Measurements from ENCODE around the gene ZNF213.
A peak's percentile ranks its signal among the peaks of the same experiment; 100 is the strongest.
"Not testable (repeated sequence)": the region's sequence is repeated elsewhere in the genome, so short reads cannot be mapped to it uniquely, and the experiment has no call there.

Gene ZNF213

DNA sequence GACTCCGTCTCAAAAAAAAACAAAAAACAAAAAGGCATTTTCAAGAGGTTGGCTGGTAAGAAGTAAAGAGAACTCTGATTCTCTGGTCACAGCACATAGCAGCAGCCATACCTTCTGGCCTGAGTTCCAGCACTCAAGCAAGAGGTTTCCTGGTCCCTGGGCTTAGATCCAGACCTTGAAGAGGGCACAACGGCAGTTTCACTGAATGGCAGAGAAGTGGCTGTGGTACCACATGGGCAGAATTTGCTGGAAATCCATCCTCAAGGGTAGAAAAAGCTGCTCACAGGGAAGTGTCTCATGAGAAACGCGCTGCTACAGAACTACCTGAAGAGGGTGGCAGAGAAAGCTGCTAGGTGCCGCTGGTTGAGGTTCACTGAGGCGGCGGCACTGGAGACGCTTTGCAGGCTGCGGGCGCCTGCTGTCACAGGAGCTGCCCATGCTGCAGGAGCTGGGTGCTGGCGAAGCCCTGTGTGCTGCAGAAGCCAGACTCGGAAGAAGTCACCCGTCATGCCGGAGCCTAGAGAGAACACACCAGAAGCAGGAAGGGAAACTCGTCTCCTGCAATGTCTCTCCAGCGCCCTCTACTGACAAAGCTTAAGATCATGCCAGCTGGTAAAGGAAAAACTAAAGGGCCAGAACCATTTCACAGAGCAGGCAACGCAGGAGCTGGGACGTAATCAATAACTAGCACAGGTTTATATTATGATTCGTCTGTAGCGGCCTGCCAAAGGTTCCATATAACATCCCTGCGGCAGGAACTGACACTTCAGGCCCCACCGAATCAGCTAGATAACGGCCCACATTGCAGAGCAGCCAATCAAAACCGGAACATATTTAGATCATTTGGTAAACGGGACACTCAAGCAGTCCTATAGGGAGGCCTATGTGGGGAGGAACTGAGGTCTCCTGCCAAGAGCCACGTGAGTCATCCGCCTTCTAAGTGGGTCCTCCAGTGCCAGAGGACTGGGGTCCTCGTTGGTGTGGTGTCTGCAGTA lies 5.4 kb upstream of the ZNF213 start:
- DNase-seq, result peak; percentile 69 to 76

DNA sequence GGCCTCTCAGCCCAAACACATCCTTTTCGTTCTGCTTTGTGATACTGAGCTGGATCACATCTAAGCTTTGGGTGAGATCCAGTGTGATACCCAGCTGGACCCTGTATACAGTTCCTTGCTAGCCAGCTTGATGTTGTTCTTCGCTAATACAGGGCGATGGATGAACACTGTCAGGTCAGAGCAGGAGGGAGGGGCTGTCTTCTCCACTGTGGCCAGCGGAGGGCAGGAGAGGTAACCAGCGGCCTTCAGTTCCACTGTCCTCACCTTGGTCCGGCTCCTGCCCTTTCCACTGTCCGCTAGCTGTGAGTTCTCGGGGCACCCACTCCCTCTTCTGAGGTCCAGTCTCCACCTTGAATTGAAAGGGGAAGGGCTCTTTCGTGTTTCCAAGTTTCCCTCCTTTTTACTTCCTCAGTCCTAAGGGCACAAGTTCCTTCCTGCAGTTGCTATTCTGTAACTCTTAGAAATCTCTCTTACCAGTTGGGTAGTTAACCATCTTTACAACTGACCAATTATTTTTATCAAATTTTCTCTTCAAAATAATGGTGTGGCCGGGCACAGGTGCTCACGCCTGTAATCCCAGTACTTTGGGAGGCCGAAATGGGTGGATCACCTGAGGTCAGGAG lies 3.0 kb upstream of the ZNF213 start:
- peak in 1 of 2 experiments; percentile 26 for DNase-seq

DNA sequence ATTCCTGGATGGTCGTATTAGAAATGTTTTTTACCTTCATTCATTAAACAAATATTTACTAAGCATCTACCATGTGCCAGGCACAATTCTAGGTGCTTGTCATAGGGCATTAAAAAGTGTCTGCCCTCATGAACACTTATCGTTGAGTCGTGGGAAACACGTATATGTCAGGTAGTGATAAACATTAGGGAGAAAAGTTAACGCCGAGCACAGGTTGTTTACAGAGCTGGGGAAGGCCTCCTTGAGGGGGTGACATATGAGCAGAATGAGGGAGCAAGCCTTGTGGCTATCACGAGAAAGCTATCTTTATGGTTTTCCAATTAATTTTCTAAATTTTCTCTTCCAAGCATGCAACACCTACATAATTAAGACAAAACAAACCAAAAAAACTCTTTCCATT lies 985 bp upstream of the ZNF213 start:
- DNase-seq, result no peak

DNA sequence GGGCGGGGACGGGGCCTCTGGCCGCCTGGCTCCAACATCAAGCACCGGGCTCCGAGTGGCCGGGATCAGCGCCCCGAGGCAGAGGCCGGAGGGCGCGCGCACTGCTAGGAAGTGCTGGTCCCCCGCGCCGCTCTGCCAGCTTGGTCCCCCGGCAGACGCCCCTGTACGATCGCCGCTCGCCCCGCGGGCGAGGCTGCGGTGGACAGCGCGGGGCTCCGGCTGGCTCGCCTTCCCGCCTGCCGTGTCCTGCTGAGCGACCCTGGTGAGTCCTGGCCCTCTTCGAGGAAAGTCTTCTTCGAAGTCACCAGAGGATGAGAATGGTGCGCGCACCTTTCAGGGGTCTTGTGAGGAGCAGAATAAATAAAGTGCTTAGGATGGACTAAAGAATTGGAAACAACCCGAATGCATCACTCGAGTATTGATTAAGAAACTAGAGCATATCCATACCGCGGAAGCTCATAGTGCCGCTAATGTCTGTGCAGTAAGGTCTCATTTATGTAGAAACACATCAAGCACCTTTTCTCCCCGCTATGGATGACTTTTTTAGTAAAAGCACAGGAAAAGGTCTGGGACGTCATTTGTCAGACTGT lies 392 bp downstream of the ZNF213 start:
- DNase-seq, result no peak

DNA sequence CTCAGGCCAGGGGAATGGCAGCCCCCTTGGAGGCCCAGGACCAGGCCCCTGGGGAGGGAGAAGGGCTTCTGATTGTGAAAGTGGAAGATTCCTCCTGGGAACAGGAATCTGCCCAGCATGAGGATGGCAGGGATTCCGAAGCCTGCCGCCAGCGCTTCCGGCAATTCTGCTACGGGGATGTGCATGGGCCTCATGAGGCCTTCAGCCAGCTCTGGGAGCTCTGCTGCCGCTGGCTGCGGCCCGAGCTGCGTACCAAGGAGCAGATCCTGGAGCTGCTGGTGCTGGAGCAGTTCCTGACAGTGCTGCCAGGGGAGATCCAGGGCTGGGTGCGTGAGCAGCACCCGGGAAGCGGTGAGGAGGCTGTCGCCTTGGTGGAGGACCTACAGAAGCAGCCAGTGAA lies 2.4 kb downstream of the ZNF213 start:
- no peak for DNase-seq

DNA sequence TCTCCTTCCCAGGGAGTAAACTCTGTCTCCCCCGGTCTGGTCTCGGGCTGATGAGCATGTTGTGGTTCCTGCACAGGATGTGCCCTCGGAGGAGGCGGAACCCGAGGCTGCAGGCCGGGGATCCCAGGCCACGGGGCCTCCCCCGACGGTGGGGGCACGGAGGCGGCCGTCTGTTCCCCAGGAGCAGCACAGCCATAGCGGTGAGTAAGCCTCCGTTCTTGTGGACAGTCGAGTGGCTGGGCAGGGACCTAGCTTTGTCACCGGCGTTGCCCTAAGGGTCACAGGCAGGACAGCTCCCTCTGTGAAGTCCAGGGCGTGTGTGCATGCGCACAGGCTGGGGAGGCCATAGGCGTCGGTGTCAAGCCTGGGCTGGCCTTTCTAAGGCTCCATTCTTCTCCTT lies 3.5 kb downstream of the ZNF213 start:
- no peak for DNase-seq

DNA sequence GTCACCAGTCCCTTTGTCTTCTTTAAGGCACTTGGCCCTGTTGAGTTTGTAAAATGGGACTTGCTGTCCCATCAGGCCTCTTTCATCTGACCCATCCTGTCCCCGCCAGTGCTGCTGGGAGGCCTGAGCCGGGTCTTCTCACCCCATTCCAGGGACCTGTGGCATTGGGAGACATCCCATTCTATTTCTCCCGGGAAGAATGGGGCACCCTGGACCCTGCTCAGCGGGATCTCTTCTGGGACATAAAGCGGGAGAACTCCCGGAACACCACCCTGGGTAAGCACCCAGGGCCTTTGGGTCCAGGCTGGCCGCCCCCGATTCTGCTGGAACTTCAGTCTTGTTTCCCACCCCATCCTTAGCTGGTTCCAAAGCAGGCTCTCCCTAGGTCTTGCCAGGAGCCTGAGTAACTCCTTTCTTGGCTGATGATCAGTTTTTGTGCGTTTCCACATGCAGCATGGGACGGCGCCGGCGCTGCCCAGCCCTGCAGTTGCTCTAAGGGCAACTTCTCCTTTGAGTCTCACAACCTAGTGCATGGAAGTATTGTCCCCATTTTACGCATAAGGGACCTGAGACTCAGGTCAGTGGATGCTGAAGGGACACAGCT lies 4.1 kb downstream of the ZNF213 start:
- no peak for DNase-seq

DNA sequence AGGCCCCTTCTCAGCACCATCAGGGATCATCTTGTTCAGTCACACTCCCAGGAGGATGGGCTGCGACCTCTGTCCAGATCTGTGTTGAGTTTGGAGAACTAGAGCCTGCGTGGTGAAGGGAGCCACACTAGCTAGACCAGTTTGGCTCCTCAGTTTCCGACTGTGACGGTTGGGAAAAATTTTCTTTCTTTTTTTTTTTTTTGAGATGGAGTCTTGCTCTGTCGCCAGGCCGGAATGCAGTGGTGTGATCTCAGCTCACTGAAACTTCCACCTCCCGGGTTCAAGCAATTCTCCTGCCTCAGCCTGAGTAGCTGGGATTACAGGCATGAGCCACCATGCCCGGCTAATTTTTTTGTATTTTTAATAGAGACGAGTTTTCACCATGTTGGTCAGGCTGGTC lies 4.7 kb downstream of the ZNF213 start:
- DNase-seq, result not testable (repeated sequence)

DNA sequence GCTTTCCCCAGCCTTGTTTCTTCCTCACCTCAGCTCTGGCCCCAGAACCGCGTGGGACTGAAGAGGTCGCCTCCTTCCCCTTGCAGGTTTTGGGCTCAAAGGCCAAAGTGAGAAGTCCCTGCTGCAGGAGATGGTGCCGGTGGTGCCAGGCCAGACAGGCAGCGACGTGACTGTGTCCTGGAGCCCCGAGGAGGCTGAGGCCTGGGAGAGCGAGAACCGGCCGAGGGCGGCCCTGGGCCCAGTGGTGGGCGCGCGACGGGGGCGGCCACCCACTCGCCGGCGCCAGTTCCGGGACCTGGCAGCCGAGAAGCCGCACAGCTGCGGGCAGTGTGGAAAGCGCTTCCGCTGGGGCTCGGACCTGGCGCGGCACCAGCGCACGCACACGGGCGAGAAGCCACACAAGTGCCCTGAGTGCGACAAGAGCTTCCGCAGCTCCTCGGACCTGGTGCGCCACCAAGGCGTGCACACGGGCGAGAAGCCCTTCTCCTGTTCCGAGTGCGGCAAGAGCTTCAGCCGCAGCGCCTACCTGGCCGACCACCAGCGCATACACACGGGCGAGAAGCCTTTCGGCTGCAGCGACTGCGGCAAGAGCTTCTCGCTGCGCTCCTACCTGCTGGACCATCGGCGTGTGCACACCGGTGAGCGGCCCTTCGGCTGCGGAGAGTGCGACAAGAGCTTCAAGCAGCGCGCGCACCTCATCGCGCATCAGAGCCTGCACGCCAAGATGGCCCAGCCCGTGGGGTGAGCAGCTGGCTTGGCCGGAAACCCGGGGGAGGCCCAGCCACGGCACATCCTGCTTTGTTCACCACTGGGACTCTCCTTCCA lies 6.0 kb downstream of the ZNF213 start:
- DNase-seq, result no peak

DNA sequence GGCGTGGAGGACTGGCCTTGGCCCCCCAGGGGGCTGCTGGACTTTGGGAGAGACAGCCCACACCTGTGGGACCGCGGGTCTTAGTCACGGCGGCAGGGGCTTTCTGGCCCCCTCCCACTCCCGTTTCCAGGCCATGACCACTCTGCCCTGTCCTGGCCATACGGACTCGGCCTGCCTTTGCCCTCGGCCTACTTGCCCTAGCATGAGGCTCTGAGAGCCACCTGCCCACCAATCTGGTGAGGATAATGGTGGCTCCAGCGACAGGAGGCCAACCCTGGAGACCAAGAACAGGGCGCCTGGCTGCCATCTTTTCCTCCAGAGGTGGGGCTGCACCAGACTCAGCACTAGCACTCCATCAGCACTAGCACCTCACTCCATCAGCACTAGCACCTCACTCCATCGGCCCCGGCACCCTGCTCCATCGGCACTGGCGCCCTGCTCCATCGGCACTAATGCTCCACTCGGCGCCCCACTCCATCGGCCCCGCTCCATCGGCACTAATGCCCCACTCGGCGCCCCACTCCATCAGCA lies 7.0 kb downstream of the ZNF213 start:
- no peak for DNase-seq

DNA sequence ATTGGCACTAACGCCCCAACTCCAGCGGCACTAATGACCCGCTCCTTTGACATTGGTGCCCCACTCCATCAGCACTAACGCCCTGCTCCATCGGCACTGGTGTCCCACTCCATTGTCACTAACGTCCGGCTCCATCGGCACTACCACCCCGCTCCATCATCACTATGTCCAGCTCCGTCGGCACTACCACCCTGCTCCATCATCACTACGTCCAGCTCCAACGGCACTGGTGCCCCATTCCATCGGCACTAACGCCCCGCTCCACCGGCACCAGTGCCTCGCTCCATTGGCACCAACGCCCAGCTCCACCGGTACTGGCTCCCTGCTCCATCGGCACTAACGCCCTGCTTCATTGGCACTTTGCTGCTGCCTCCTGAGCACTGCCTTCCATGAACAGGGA lies 7.5 kb downstream of the ZNF213 start:
- DNase-seq, result no peak

DNA sequence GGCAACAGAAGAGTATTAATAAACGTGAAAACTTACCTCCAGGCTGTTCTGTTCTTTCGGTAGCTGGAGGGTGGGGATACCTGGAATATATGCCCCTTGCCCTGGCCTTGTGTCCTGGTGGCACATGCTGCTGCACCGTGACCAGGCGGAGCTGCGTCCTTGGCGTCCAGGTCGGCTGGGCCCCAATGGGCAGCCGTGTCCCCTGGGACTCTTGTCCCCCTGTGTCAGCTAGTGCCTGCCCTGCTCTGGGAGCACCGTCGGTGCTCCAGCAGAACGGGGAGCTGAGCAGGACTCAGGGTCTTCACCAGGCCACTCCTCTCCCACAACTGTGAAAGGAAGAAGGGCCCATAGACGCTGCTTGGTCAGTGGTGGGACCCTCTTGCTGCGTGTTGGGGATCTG lies 7.9 kb downstream of the ZNF213 start:
- no peak for DNase-seq

DNA sequence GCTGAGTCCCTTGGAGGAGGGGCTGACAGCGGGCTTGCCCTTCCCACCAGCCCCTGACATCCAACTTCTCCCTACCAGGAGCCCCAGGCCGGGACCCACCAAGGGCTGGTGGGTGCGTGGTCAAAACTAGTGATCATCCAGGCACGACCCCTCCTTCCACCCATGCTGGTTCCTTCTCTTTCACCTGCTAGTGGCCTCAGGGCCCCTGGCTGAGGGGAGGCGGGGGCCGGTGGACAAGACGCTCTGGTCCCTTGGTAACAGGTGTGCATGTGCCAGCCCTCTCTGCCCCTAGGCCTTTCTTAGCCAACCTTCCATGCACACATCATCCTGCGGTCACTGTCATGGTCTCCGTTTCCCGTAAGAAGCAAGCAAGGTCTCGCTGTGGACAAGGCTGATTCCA lies 8.4 kb downstream of the ZNF213 start:
- no peak for DNase-seq

DNA sequence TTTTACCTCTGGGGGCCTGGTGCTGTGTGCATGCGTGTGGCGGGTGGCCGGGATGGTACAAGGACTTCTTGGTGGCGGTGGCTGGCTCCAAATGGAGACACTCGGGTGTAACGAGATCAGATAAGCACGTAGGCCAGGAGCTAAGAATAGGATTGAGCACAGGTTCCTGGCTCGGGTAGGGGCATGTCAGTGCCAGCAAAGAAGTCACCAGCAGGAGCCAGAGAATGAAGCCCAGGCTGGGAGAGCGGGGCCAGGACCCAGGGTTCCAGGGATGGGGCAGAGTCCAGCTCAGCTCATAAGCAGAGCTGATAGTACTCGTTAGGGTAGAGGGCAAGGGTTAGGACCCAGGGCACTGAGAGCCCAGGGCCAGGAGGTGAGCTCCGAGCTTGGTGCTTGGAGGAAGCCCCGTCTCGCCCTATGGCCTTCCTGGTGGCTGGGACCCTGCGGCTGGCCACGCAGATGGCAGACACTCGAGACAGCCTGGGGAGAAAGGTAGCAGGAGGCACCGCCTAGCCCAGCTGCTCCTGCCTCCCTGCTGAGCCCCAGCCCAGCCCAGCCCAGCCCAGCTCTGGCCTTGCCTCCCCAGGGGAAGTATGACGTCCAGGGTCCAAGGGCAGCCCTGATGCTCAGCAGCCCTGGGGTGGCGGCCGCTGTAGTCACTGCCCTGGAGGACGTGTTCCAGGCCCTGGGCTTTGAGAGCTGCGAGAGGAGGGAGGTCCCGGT lies 8.9 kb downstream of the ZNF213 start:
- DNase-seq, result no peak

DNA sequence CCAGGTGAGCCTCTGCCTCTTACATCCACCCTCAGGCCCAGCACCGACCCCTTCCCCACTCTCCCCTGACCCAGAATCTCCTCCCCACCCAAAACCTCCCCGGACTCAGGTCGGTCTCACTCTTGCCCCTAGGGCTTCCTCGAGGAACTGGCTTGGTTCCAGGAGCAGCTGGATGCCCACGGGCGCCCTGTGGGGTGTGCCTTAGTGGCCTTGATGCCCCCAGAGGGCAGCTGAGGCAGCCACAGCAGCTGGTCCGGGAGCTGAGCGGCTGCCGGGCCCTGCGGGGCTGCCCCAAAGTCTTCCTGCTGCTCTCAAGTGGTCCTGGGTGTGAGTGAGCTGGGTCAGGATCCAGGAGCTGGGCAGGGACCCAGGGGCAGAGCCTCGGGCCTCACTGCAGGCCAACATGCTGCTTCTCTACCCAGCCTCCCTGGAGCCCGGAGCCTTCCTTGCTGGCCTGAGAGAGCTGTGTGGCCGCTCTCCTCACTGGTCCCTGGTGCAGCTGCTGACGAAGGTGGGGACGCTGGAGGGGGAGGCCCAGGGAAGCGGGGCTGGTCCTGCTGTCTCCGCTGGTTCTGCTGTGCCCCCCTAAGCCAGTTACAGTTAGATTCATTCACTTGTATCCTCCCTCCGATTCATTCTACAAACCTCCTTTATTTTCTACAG lies 9.6 kb downstream of the ZNF213 start:
- no peak for DNase-seq

DNA sequence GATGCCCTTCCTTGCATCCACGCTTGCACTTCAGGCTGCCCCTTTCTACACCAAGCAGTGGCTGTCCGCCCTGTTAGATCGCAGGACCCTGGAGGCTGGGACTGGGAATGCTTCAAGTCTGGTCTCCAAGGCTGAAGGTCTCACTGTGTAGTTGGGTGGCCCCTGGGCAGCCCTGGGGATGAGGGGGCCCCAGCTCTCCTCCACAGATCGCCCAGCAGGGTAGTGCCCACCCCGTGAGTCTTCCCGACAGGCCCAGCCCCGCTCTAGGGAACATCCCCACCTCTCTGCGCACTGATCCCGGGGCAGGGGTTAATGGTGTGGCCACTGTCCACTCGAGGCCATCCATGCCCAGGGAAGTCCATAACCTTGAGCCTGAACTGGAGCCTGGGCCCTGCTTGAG lies 10.3 kb downstream of the ZNF213 start:
- DNase-seq, result no peak

DNA sequence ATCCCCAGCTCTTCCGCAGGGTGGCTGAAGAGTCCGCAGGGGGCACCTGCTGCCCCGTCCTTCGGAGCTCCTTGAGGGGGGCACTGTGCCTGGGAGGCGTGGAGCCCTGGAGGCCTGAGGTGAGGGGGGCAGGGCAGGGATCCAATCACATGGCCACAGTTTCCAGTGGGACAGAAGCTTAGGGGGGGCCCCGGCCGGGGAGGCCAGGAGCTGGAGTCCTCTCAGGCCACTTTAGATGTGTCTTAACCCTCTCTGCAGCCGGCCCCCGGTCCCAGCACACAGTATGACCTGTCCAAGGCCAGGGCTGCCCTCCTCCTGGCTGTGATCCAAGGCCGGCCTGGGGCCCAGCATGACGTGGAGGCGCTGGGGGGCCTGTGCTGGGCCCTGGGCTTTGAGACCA lies 10.8 kb downstream of the ZNF213 start:
- DNase-seq, result no peak

DNA sequence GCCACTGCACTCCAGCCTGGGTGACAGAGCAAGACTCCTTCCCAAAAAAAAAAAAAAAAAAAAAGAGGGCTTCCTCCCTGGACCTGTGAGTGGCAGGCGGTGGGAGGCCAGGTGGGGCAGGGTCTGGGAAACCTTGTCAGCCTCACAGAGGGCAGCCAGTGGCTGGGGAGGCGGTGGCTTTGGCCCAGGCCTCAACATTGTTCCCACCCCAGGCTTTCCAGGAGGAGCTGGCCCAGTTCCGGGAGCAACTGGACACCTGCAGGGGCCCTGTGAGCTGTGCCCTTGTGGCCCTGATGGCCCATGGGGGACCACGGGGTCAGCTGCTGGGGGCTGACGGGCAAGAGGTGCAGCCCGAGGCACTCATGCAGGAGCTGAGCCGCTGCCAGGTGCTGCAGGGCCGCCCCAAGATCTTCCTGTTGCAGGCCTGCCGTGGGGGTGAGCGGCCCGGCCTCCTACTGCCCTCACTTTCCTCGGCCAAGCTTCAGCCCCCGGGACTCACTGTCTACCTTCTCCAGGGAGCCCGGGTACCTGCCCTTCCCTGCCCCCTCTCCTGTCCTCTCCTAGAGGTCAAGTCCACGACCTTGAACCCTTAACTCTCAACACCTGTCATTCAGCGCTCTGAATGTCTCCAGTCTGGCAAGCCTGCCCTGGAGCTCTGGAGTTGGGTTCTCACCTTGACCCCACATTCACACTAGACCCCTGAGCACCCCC lies 12.4 kb downstream of the ZNF213 start:
- no peak for DNase-seq

DNA sequence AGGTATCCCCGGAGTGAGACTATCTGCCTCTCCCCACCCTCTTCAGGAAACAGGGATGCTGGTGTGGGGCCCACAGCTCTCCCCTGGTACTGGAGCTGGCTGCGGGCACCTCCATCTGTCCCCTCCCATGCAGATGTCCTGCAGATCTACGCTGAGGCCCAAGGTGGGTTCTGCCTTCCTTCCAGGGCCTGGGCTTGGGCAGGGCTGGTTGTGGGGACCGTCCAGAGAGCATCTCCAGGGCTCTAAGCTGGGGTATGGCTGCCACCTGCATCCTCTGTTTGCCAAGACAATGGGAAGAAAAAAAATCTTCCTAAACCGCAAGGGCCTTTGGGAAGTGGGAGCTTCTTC lies 12.9 kb downstream of the ZNF213 start:
- no peak for DNase-seq

All from NCI-H1930 (cell line).